Thoracic aorta (tissue), 2 donors: ENCODE data around the gene SMAD9. TPM values are rescaled to one million over a fixed set of nuclear protein-coding genes. Genes with fewer than 3 reads are reported as not detected.

Experiments used
- ATAC-seq: fragments of 150-250 bp; one replicate; pipeline ENCODE4 v1.8.0; 2017; ENCODE audit warnings: low read depth; ENCODE audit not compliant: insufficient number of reproducible peaks, low FRiP score
- DNase-seq: peaks from one replicate; pipeline ENCODE4 v3.0.0-alpha.2; 2020; ENCODE audit warnings: low spot score
- H3K27ac ChIP-seq, 2 donors: fragments of 200-600 bp; sonication (generic); 1 replicate in 1 of 2; 2 replicates in 1 of 2; pipeline ENCODE4 v1.5.1; 2016; ENCODE audit warnings: mild to moderate bottlenecking in 2 of 2, moderate library complexity in 2 of 2
- H3K27me3 ChIP-seq: fragments of 200-600 bp; sonication (generic); replicated peaks from 2 replicates; pipeline ENCODE4 v1.6.0; 2016; ENCODE audit warnings: mild to moderate bottlenecking; ENCODE audit not compliant: insufficient read depth
- H3K36me3 ChIP-seq: fragments of 200-600 bp; sonication (generic); one replicate; pipeline ENCODE4 v1.5.1; 2016
- H3K4me1 ChIP-seq, 2 donors: fragments of 200-600 bp; sonication (generic); 1 replicate in 1 of 2; 2 replicates in 1 of 2; pipeline versions ENCODE4 v1.5.1 to v1.6.0; 2016; ENCODE audit warnings: low read depth in 2 of 2, mild to moderate bottlenecking in 1 of 2; ENCODE audit not compliant: control insufficient read depth in 1 of 2
- H3K4me3 ChIP-seq: fragments of 200-600 bp; sonication (generic); 2 replicates; pipeline ENCODE4 v1.5.1; 2016; ENCODE audit warnings: mild to moderate bottlenecking
- H3K9me3 ChIP-seq: fragments of 200-600 bp; sonication (generic); 2 replicates; pipeline ENCODE4 v1.5.1; 2016
- total RNA-seq, 2 donors: library from RNA; depleted of rRNA; stranded (reverse); fragments of >200 nt; gene quantifications; one replicate each; pipeline versions ENCODE4 v1.1.0 to v1.2.3, GENCODE V29; 2016
- TF ChIP-seq, protein P1 (sequence below): fragments of 200-600 bp; sonication (generic); IDR thresholded peaks from one replicate; pipeline ENCODE4 v1.5.1; 2019; ENCODE audit warnings: antibody characterized with exemption

Gene SMAD9
- total RNA-seq, 2 donors from 2014 or later, result 34.9 to 36.6 TPM

DNA sequence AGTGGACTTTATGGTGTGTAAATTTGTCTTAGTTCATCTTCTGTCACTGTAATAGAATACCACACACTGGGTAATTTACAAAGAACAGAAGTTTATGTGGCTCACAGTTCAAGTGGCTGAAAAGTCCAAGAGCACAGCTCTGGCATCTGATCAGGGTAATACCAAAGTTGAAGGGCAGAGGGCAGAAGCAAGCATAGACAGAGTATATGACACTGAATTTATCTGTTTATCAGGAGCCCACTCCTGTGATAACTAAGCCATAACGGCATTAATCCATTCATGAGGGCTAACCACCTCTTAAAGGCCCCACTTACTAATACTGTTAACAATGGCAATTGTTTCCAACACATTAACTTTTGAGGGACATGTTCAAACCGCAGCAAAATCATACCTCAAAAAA is 105.0 kb downstream of the SMAD9 start:
- TF ChIP-seq, protein P1, sequence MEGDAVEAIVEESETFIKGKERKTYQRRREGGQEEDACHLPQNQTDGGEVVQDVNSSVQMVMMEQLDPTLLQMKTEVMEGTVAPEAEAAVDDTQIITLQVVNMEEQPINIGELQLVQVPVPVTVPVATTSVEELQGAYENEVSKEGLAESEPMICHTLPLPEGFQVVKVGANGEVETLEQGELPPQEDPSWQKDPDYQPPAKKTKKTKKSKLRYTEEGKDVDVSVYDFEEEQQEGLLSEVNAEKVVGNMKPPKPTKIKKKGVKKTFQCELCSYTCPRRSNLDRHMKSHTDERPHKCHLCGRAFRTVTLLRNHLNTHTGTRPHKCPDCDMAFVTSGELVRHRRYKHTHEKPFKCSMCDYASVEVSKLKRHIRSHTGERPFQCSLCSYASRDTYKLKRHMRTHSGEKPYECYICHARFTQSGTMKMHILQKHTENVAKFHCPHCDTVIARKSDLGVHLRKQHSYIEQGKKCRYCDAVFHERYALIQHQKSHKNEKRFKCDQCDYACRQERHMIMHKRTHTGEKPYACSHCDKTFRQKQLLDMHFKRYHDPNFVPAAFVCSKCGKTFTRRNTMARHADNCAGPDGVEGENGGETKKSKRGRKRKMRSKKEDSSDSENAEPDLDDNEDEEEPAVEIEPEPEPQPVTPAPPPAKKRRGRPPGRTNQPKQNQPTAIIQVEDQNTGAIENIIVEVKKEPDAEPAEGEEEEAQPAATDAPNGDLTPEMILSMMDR, result no peak
- DNase-seq (no peak), ATAC-seq (no peak)
- Histone ChIP-seq H3K27me3 (no peaks in the 10 kb centered on the region), H3K9me3 (no peaks in the 10 kb centered on the region), H3K27ac (no peak overlapping the region), H3K4me1 (peaks cover under 1 to 12% of the 10 kb centered on the region in 2 donors), H3K36me3 (no peaks in the 10 kb centered on the region), H3K4me3 (no peak overlapping the region)

DNA sequence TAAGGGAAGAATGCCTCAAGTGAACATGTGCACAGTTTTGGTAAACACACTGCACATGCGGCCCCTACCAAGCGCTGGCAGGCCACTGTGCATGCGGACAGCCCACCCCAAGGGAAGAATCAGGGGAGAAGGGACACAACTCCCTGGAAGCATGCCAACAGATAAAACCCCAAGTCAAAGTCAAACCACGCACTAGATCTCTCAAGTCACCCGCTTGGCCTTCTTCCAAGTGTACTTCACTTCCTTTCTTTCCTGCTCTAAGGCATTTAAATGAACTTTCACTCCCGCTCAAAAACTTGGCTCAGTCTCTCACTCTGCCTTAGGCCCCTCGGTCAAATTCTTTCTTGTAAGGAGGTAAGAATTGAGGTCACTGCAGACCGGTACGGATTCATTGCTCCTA is 105.6 kb downstream of the SMAD9 start:
- H3K27ac ChIP-seq, result no peak overlapping the region
- no peaks in the 10 kb centered on the region for H3K36me3 ChIP-seq
- TF ChIP-seq, protein P1, result no peak
- H3K9me3 ChIP-seq, result no peaks in the 10 kb centered on the region
- no peaks in the 10 kb centered on the region for H3K27me3 ChIP-seq
- DNase-seq (no peak), ATAC-seq (no peak)
- H3K4me1 ChIP-seq, result peaks cover 0 to 8% of the 10 kb centered on the region in 2 donors
- H3K4me3 ChIP-seq, result no peak overlapping the region

DNA sequence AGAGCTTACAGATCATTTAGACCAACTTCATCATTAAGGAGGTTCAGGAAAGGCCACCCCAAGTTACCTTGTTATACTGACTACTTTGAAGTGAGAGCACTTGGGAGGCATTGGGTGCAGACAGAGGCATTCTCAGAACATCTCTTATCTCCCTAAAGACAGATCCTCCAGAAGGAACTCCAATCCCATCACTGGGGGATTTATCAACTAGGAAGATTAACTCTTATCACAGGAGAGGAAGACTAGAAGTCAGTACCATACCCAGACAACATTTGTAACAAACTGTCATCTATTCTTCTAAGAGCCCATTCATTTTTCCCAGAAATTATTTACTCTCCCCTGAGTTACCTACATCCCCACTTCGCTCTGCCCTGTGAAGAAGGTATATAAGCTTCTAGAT is 106.8 kb downstream of the SMAD9 start:
- DNase-seq (no peak), ATAC-seq (no peak)
- Histone ChIP-seq H3K27me3 (no peaks in the 10 kb centered on the region), H3K4me1 (peaks cover 0 to 3% of the 10 kb centered on the region in 2 donors), H3K4me3 (no peak overlapping the region), H3K9me3 (no peaks in the 10 kb centered on the region), H3K27ac (no peak overlapping the region), H3K36me3 (no peaks in the 10 kb centered on the region)
- TF ChIP-seq, protein P1, result no peak

DNA sequence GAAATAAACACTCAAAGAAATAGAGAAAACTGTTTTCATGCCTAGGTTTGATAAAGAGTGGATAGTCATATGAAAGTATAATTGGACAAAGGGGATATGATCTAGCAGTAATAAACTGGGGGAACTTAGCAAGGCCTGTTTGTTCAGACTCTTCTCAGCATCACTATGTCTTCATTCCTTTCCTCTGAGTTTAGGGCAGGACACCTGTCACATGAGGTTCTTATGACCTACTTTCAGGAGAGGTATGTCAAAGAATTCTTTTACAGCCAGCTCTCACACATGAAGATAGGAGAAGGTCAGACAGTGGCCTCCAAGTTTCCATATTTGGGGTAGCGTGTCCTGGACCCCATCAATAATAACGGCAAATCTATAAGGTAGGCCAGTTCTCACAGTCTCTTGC is 112.4 kb downstream of the SMAD9 start:
- DNase-seq, result no peak
- no peak overlapping the region for H3K27ac ChIP-seq
- H3K27me3 ChIP-seq, result no peaks in the 10 kb centered on the region
- no peaks in the 10 kb centered on the region for H3K9me3 ChIP-seq
- H3K36me3 ChIP-seq, result no peaks in the 10 kb centered on the region
- no peak overlapping the region for H3K4me3 ChIP-seq
- no peaks in the 10 kb centered on the region for H3K4me1 ChIP-seq
- no peak for ATAC-seq
- TF ChIP-seq, protein P1, result no peak

DNA sequence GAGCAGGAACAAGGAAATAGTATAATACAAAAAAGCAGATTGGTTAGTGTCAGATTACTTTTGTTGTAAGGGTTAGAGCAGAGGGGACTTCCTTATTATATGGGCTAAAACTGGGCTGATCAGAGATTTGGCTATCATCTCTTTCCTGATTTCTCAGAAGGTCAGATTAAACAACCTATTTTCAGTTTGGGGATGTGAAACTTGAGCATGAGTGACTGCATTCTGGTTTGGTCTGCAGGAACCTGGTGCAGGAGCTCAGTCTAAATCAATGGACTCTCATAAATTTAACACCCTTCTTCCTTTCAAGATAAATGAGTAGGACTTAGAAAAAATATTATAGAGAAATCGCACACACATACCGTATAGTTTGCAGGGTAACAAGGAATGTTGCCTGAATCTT is 113.9 kb downstream of the SMAD9 start:
- H3K4me3 ChIP-seq, result no peak overlapping the region
- TF ChIP-seq, protein P1, result no peak
- no peak for ATAC-seq
- no peaks in the 10 kb centered on the region for H3K36me3 ChIP-seq
- H3K27ac ChIP-seq, result no peak overlapping the region
- no peaks in the 10 kb centered on the region for H3K27me3 ChIP-seq
- DNase-seq, result no peak
- no peaks in the 10 kb centered on the region for H3K9me3 ChIP-seq
- no peaks in the 10 kb centered on the region for H3K4me1 ChIP-seq
